PFSK-1 (cell line): Measurements from ENCODE around the gene COL19A1.

Source experiments
- FOXP2 ChIP-seq: optimal IDR thresholded peaks from 2 replicates; pipeline ENCODE3; 2011; ENCODE audit warnings: borderline replicate concordance, control low read depth, inconsistent platforms; ENCODE audit not compliant: insufficient read depth; ENCODE audit errors: extremely low read length, extremely low read depth
- POLR2AphosphoS5 ChIP-seq: IDR thresholded peaks from 2 replicates; pipeline ENCODE4 v1.6.1; 2012; ENCODE audit warnings: low read depth, mild to moderate bottlenecking, control low read depth, low read length, moderate library complexity
- SIN3A ChIP-seq: IDR thresholded peaks from 2 replicates; pipeline ENCODE4 v1.6.1; 2012; ENCODE audit warnings: mild to moderate bottlenecking, low read length, moderate library complexity, borderline replicate concordance; ENCODE audit not compliant: insufficient read depth
- TAF1 ChIP-seq: IDR thresholded peaks from 2 replicates; pipeline ENCODE4 v1.6.1; 2012; ENCODE audit warnings: low read length, control low read depth, borderline replicate concordance; ENCODE audit not compliant: insufficient read depth
- TF ChIP-seq, protein P1 (sequence below), 2 experiments: IDR thresholded peaks; 2 replicates each; pipeline versions ENCODE4 v1.6.1 to v1.8.0; 2011 to 2012; ENCODE audit warnings: low read depth in 2 of 2, low read length in 2 of 2, control low read depth in 1 of 2, inconsistent platforms in 1 of 2, mild to moderate bottlenecking in 1 of 2, moderate library complexity in 1 of 2; ENCODE audit not compliant: insufficient read depth in 1 of 2

Gene COL19A1

DNA sequence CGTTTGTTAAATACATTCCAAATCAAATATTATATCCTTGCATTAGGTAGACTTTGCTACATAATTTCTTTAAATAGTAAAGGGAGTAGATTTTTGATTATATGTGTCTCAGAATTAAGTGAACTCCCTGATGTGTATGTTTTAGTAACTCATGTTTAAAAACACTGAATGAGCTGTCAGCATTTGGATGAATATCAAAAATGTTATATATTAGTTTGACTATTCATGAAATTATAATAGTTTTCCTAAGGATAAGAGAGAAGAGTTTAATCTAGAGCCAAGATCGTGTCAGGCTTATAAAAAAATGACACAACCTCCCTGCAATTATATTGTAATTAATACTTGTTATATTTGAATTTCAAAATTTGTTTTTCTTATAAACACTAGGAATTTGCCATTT, 195.2 kb downstream of the COL19A1 start:
- TF ChIP-seq SIN3A (no peak), TAF1 (no peak)
- TF ChIP-seq, protein P1, sequence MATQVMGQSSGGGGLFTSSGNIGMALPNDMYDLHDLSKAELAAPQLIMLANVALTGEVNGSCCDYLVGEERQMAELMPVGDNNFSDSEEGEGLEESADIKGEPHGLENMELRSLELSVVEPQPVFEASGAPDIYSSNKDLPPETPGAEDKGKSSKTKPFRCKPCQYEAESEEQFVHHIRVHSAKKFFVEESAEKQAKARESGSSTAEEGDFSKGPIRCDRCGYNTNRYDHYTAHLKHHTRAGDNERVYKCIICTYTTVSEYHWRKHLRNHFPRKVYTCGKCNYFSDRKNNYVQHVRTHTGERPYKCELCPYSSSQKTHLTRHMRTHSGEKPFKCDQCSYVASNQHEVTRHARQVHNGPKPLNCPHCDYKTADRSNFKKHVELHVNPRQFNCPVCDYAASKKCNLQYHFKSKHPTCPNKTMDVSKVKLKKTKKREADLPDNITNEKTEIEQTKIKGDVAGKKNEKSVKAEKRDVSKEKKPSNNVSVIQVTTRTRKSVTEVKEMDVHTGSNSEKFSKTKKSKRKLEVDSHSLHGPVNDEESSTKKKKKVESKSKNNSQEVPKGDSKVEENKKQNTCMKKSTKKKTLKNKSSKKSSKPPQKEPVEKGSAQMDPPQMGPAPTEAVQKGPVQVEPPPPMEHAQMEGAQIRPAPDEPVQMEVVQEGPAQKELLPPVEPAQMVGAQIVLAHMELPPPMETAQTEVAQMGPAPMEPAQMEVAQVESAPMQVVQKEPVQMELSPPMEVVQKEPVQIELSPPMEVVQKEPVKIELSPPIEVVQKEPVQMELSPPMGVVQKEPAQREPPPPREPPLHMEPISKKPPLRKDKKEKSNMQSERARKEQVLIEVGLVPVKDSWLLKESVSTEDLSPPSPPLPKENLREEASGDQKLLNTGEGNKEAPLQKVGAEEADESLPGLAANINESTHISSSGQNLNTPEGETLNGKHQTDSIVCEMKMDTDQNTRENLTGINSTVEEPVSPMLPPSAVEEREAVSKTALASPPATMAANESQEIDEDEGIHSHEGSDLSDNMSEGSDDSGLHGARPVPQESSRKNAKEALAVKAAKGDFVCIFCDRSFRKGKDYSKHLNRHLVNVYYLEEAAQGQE (IDR thresholded peaks at IDR 0.05; ENCODE audit: insufficient read depth in 1 of 2, low read depth in 2 of 2, low read length in 2 of 2), result no peak

GRCh38 chr6:70062010-70062409, 195.7 kb downstream of the COL19A1 start:
- TF ChIP-seq, protein P1 (IDR thresholded peaks at IDR 0.05; ENCODE audit: insufficient read depth in 1 of 2, low read depth in 2 of 2, low read length in 2 of 2), result no peak
- no peak for TF ChIP-seq SIN3A
- TF ChIP-seq TAF1, result no peak
- TF ChIP-seq FOXP2, result no peak
- no peak for TF ChIP-seq POLR2AphosphoS5

DNA sequence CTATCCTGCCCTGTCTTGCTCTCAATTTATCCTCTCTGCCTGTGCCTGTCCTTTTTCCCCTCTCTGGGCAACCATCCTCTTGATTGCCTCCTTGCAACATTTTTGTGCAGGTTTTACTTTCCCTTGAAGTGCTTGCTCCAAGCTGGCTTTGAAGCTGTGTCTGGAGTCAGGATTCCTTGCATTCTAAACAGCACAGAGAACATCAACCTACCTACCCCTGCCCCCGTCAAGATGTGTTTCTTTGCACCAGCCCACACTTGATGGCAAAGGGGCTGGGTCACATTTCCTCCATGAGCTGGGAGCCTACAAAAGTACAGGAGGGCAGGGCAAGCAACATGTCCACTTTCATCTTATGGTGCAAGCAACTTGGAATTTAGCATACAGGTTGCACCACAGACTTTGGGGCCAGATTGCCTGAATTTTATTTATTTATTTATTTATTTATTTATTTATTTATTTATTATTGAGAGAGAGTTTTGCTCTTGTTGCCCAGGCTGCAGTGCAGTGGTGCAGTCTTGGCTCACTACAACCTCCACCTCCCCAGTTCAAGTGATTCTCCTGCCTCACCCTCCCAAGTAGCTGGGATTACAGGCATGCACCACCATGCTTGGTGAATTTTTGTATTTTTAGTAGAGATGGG, 206.3 kb downstream of the COL19A1 start:
- TF ChIP-seq POLR2AphosphoS5, result no peak
- TF ChIP-seq, protein P1 (IDR thresholded peaks at IDR 0.05; ENCODE audit: insufficient read depth in 1 of 2, low read depth in 2 of 2, low read length in 2 of 2), result no peak
- no peak for TF ChIP-seq FOXP2
- no peak for TF ChIP-seq TAF1

DNA sequence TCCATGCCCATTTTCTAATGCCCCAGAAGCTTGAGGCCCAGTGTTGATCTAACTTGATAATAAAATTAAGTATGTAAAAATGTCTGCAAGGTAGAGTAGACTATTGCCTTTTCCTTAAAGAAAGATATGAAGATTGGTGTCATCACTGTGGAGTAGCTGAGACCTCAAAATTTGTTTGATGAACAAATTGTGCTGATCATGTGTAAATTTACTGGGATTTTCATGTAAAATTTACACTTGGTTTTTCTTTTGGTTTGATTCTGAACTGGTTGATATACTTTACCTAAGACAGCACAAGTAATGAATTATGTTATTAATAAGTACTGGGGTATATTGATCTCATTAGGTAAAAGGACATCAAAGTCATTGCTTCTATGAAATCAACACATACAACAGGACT, 207.3 kb downstream of the COL19A1 start:
- TF ChIP-seq POLR2AphosphoS5 (no peak), FOXP2 (no peak), SIN3A (no peak), TAF1 (no peak)
- TF ChIP-seq, protein P1 (IDR thresholded peaks at IDR 0.05; ENCODE audit: insufficient read depth in 1 of 2, low read depth in 2 of 2, low read length in 2 of 2), result no peak

GRCh38 chr6:70079241-70079640, 212.9 kb downstream of the COL19A1 start:
- no peak for TF ChIP-seq FOXP2
- no peak for TF ChIP-seq SIN3A
- no peak for TF ChIP-seq POLR2AphosphoS5
- TF ChIP-seq, protein P1 (IDR thresholded peaks at IDR 0.05; ENCODE audit: insufficient read depth in 1 of 2, low read depth in 2 of 2, low read length in 2 of 2), result no peak
- no peak for TF ChIP-seq TAF1
